HG03442 (cell line): Measurements from ENCODE around the gene CYLC2.

Experiments used
- ATAC-seq: cut with Tn5 transposase; IDR thresholded peaks from one replicate; pipeline ENCODE4 v1.9.1; 2021; ENCODE audit warnings: mild to moderate bottlenecking, moderate library complexity; ENCODE audit not compliant: unreplicated experiment

CYLC2 gene, protein sequence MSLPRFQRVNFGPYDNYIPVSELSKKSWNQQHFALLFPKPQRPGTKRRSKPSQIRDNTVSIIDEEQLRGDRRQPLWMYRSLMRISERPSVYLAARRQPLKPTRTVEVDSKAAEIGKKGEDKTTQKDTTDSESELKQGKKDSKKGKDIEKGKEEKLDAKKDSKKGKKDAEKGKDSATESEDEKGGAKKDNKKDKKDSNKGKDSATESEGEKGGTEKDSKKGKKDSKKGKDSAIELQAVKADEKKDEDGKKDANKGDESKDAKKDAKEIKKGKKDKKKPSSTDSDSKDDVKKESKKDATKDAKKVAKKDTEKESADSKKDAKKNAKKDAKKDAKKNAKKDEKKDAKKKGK

DNA sequence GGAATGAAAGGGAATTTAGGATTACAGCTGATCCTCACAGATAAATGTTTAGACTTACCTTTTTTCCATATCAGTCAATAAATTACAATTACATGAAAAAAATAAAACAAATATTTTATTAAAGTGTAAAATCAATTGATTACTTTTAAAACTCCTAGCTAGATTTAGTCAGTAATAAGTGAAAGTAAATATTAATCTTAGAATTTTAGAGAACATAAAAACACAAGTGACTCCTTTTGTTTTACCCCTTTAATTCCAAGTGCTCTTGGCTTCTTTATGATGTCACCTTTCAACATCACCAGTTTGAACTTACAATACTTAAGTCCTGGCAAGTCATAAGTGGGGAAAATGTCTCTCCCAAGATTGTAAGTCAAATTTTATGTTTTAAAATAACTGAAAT is at the start of gene CYLC2:
CYLC2 (plus strand) TSS at position 301 of the 400 bp plus-strand sequence; CDS start at position 349, 48 bp downstream.
- ATAC-seq: no peak

- no peak for ATAC-seq
These were observed 44.8 kb upstream of the CYLC2 start for GRCh38 chr9:102950346-102950745.

DNA sequence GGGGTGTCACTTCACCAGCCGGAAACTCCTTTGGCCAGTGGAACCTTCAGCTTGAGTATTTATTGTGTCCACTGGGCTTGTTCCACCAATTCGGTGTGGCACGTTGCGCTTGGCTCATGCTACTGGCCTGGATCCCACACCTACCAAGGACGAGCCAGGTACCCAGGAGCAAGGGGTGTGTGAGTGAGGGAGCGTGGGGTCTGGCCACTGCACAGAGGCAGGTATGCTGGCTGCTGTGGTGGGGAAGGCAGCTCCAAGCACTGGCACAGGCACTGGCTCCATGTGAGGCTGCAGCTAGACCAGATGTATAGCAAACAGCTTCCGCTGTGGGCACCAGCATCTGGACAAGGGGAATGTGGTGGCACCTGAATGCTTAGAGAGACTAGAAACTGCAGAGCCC is 28.1 kb upstream of the CYLC2 start:
- no peak for ATAC-seq

- ATAC-seq: no peak
These were observed 27.2 kb upstream of the CYLC2 start for GRCh38 chr9:102967979-102968378.

DNA sequence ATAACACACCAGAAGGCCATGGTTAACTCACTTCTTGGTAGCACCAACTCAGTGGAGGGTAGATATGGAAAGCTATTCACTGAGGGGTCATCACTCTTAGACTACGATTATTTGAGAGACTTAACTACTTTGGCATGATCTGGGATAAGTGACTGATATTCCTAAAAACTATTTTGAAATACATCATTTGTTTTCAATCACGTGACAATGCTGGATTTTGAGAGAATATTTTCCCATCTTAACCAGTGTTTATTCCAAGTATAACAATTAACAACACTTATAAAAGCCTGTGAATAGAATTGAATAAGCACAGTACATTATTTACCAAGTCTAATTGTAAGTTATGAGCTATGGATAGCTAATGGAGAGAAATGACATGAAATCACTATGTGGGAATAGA is 22.4 kb upstream of the CYLC2 start:
- no peak for ATAC-seq

GRCh38 chr9:102974530-102974929 is 20.6 kb upstream of the CYLC2 start:
- no peak for ATAC-seq

DNA sequence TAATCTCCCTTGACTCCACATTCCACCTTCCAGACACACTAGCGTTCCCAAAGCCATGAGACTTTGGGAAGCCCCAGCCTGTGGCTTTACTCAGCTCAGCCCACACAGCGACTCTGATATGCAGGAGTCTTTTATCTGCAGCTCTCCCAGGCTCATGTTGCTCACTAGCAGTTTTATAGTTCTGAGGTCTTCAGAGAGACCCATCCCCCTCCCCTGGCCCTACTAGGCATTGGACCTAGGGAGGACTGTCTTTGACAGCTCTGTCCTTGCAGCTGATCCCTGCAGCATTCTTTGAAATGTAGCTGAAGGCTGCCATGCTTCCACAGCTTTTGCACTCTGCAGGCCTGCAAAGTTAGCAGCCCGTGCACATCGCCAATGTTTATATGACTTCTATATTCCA is 19.9 kb upstream of the CYLC2 start:
- no peak for ATAC-seq

GRCh38 chr9:102985162-102985895 is 9.8 kb upstream of the CYLC2 start:
- no peak for ATAC-seq

DNA sequence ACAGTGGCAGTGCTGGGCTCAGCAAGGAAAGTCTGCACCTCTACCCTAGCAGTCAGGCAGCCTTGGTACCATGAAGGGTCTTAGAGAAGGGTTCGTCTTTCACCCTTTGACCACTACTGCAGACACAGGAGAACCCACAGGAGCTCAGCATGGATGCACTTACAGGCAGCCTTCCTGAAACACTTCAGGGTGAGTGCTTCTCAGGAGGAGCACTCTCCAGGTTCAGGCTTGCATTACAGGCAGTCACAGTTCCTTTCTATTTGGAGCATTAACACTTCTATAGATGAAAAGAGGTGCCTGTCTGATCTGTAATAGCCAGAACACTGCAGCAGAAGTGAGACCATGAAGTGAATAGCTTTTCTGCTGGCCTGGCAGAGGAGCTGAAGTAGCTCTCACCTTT is 8.7 kb upstream of the CYLC2 start:
- ATAC-seq: no peak

DNA sequence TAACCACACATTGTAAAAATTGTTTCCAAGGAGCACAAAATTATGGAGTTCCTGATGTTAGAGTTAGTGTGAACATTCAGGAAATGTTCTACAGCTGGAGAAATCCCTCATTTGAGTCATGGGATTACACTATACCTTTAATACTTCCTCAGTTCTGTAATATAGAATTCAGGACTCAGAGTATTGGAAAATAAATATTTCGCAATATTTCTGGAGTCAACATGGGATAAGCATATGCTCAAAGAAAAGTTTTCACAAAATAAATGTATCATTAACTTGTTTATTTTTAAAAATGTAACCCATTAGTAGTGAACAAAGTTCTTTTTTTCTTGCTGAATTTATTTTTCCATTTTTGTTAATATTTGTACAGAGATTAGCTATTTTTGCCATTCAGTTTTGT is 8.6 kb downstream of the CYLC2 start:
- ATAC-seq: no peak

GRCh38 chr9:103014242-103014641 is 19.1 kb downstream of the CYLC2 start:
- no peak for ATAC-seq

- ATAC-seq: no peak
These were observed 30.7 kb downstream of the CYLC2 start for GRCh38 chr9:103025796-103026195.

DNA sequence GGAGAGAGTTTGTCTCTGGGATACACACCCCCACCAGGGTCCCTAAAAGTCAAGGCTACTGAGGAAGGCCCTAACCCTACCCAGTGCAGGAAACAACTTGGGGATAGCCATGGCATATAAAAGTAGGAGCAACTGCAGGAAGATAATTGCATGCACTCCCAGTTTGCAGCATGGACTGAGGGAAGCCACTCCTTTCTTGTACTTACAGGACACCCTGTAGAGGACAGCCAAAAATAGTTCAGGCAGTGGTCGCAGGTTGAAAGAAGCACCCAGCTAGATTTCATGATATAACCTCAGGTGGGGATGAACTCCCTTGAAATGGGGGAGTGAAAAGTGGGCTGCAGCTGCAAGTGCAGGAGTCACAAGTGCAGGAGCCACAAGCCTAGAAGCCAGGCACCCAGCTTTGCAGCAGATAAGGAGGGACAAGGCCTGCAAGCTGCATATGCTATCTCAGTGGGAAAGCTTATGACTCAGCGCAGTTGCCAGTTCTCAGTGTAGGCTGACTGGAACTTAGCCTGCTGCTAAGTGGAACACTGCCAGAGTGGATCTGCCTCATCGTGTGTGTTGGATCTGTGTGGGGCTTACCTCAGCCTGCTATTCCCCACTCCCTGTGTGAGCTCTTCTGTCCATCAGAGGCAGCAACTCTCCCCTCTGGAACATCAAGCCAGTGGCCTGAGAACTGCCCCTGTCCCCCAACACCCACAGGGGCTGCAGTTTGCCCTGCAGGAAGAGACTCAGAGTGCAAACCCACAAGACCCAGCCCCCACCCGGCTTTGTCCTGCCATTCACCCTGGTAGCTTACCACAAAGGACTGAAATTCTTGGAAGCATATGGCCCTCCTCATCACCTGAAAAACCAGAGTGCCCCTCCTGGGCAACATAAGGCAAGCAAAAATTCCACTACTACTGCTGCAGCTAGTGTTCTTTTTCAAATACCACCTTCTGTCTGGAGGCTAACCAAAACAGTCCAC is 42.7 kb downstream of the CYLC2 start:
- no peak for ATAC-seq

DNA sequence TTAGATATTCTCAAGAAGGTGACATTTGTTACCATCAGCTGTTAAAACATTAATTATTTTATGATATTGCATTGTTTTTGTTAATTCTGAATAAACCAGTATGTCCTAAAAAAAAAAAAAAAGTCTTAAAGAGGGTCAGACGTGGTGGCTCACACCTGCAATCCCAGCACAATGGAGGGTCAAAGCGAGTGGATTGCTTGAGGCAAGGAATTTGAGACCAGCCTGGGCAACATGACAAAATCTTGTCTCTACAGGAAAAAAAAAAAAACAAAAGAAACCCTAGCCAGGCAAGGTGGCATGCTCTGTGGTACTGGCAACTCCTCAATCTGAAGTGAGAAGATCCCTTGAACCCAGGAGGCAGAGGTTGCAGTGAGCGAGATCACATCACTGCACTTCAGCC is 46.8 kb downstream of the CYLC2 start:
- no peak for ATAC-seq
